ENCODE measurements around the gene SYCP2L. TPM values are rescaled to one million over a fixed set of nuclear protein-coding genes. Genes with fewer than 3 reads are reported as not detected.
A peak's percentile ranks its signal among the peaks of the same experiment; 100 is the strongest.
"Not testable (repeated sequence)": the region's sequence is repeated elsewhere in the genome, so short reads cannot be mapped to it uniquely, and the experiment has no call there.

SYCP2L gene
- total and polyA plus RNA-seq, 8 donors, result 1.1 to 2.3 (median 1.4) TPM

DNA sequence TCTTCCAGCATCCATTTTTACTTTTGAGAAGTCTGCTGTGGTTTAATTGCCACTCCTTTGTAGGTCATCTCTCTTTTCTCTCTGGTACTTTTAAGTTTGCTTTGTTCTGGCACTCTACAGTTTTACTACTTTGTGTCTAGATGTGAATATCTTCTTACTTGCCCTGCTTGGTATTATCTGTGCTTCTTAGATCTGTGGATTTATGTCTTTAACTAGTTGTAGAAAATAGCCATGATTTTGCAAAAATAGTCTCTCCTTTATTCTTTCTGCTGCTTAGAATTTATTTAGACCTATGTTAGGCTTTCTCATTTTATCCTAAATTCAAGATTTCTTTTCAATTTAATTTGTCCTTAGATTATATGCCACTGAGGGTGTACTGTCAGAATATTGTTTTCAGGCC, 43.3 kb upstream of the SYCP2L start:
- Histone ChIP-seq H3K9me3 (no peaks in the 10 kb centered on the region), H3K36me3 (no peaks in the 10 kb centered on the region), H3K27me3 (no peaks in the 10 kb centered on the region), H3K4me3 (no peak overlapping the region), H3K4me1 (peaks cover 0 to 4% (median 0%) of the 10 kb centered on the region in 3 donors), H3K27ac (no peak overlapping the region)
- intact Hi-C loops (cut with DNase I), result no loop called here
- ATAC-seq, result no peak
- TF ChIP-seq, protein P1, sequence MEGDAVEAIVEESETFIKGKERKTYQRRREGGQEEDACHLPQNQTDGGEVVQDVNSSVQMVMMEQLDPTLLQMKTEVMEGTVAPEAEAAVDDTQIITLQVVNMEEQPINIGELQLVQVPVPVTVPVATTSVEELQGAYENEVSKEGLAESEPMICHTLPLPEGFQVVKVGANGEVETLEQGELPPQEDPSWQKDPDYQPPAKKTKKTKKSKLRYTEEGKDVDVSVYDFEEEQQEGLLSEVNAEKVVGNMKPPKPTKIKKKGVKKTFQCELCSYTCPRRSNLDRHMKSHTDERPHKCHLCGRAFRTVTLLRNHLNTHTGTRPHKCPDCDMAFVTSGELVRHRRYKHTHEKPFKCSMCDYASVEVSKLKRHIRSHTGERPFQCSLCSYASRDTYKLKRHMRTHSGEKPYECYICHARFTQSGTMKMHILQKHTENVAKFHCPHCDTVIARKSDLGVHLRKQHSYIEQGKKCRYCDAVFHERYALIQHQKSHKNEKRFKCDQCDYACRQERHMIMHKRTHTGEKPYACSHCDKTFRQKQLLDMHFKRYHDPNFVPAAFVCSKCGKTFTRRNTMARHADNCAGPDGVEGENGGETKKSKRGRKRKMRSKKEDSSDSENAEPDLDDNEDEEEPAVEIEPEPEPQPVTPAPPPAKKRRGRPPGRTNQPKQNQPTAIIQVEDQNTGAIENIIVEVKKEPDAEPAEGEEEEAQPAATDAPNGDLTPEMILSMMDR (IDR thresholded peaks at IDR 0.05), result no peak
- DNase-seq, result no peak
- no peak for FAIRE-seq

DNA sequence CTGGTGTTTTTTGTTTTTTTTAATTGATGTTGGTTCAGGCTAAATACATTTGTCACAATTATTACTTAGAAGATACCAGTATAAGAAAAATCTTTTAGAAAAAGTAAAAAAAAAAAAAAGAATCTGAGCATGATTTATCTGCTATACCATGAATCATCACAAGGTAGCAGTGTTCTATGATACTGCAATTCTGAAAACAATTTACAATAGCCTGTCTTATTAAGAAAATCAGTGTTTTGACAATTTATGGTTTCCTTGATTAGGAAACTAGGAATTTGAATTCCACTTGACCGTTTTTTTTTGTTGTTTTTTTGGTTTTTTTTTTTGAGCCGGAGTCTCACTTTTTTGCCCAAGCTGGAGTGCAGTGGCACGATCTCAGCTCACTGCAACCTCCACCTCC, 39.2 kb upstream of the SYCP2L start:
- no peak for ATAC-seq
- Histone ChIP-seq H3K27me3 (no peaks in the 10 kb centered on the region), H3K36me3 (no peaks in the 10 kb centered on the region), H3K9me3 (no peaks in the 10 kb centered on the region), H3K4me1 (no peaks in the 10 kb centered on the region), H3K4me3 (no peak overlapping the region), H3K27ac (no peak overlapping the region)
- FAIRE-seq, result peak; percentile 13
- 67 to 68% methylated on average over 3 of the region's 3 CpGs for WGBS, 2 donors
- DNase-seq, result no peak
- intact Hi-C loops (cut with DNase I), result no loop called here
- TF ChIP-seq, protein P1 (IDR thresholded peaks at IDR 0.05), result peak in 1 of 4 donors; percentile 9

DNA sequence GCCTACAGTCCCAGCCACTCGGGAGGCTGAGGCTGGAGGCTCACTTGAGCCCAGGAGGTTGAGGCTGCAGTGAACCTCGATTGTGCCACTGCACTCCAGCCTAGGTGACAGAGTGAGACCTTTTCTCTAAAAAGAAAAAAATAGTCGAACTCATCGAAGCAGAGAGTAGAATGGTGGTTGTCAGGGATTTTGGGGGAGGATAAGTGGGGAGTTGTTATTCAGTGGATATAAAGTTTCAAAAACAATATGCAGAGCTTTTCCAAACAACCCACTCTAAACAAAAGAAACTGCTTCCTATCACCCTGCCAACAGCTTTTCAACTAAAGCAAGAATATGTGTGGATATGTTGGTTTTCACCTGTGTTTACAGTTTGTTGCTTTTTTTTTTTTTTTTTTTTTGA, 37.0 kb upstream of the SYCP2L start:
- DNase-seq (no peak), ATAC-seq (no peak), FAIRE-seq (no peak)
- H3K4me3 ChIP-seq, result no peak overlapping the region
- no peak overlapping the region for H3K27ac ChIP-seq
- no peaks in the 10 kb centered on the region for H3K27me3 ChIP-seq
- no peaks in the 10 kb centered on the region for H3K4me1 ChIP-seq
- intact Hi-C loops (cut with DNase I), result no loop called here
- no peaks in the 10 kb centered on the region for H3K9me3 ChIP-seq
- TF ChIP-seq, protein P1 (IDR thresholded peaks at IDR 0.05), result no peak
- H3K36me3 ChIP-seq, result no peaks in the 10 kb centered on the region
- WGBS, 2 donors, result 64 to 83% methylated on average over 4 of the region's 4 CpGs

DNA sequence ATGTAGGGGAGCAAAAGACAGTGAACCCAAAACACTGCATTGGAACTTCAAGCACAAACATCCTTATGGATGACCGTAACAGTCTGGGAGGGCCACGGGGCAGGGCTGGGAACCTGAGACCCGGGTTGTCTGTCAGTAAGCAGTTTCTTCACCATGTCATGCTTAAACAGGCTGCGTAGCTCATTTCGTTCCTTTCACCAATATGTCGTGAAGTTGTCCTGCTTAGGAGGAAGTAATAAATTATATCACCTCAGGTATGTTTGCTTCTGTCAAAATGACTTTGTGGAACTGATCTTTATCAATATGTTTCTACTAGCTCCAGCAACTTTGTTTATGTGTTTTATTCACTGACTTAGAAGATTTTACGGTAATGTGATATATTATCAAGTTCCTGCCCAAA, 36.1 kb upstream of the SYCP2L start:
- Histone ChIP-seq H3K36me3 (no peaks in the 10 kb centered on the region), H3K4me3 (no peak overlapping the region), H3K27ac (no peak overlapping the region), H3K27me3 (no peaks in the 10 kb centered on the region), H3K9me3 (no peaks in the 10 kb centered on the region), H3K4me1 (no peaks in the 10 kb centered on the region)
- intact Hi-C loops (cut with DNase I), result no loop called here
- FAIRE-seq (no peak), ATAC-seq (no peak), DNase-seq (no peak)
- TF ChIP-seq, protein P1 (IDR thresholded peaks at IDR 0.05), result no peak
- WGBS, 2 donors, result 34 to 43% methylated on average over 7 of the region's 7 CpGs

DNA sequence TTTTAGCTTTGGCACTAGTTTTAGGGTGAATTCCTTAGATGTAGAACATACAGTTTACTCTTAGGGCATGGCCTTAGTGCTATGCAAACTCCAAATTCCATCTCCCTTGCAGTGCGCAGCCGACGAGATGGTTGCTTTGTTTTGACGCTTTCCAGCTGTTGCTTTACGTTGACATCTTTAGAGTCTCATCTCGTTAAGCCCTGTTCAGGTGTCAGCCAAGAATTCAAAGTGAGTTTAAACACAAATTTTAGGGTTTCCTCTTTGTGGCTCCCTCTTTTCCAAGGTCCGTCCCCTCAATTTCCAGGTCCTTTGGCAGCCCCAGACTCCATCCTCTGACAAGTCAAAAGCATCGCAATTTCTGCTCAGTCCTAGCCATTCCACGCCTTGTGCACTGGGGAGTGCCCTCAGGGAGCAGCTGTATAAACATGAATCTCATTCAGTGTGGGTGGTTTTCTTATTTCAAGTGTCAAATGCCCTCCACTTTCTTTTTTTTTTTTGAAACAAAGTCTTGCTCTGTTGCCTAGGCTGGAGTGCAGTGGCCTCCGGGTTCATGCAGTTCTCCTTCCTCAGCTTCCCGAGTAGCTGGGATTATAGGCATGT, 34.4 kb upstream of the SYCP2L start:
- no peaks in the 10 kb centered on the region for H3K4me1 ChIP-seq
- FAIRE-seq, result no peak
- no peaks in the 10 kb centered on the region for H3K9me3 ChIP-seq
- no peak for ATAC-seq
- H3K27me3 ChIP-seq, result no peaks in the 10 kb centered on the region
- no peaks in the 10 kb centered on the region for H3K36me3 ChIP-seq
- TF ChIP-seq, protein P1 (IDR thresholded peaks at IDR 0.05), result no peak
- intact Hi-C loops (cut with DNase I), result no loop called here
- WGBS, 2 donors, result 71 to 81% methylated on average over 11 of the region's 11 CpGs
- no peak for DNase-seq
- H3K4me3 ChIP-seq, result no peak overlapping the region
- no peak overlapping the region for H3K27ac ChIP-seq

DNA sequence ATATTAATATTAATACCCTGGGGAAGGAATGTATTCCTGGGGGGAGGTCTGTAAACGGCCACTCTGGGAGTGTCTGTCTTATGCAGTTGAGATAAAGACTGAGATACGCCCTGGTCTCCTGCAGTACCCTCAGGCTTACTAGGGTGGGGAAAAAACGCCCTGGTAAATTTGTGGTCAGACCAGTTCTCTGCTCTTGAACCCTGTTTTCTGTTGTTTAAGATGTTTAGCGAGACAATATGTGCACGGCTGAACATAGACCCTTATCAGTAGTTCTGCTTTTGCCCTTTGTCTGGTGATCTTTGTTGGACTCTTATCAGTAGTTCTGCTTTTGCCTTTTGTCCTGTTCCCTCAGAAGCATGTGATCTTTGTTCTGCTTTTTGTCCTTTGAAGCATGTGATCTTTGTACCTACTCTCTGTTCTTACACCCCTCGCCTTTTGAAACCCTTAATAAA, 33.0 kb upstream of the SYCP2L start:
- H3K36me3 ChIP-seq; H3K4me3 ChIP-seq; FAIRE-seq; DNase-seq; H3K27me3 ChIP-seq; intact Hi-C loops (cut with DNase I); ATAC-seq; H3K9me3 ChIP-seq; H3K27ac ChIP-seq; H3K4me1 ChIP-seq: not testable (repeated sequence)
- WGBS, 2 donors, result 65 to 71% methylated on average over 6 of the region's 6 CpGs

Measured in pancreas (tissue), 10 donors.